GM18858 (cell line): ENCODE results near the gene COX5B.
"Not testable (repeated sequence)": the region's sequence is repeated elsewhere in the genome, so short reads cannot be mapped to it uniquely, and the experiment has no call there.

Source experiments
- ATAC-seq: cut with Tn5 transposase; IDR thresholded peaks from one replicate; pipeline ENCODE4 v1.9.1; 2021; ENCODE audit not compliant: unreplicated experiment

The COX5B gene

GRCh38 chr2:97672606-97673140 lies 26.8 kb downstream of the COX5B start:
- not testable (repeated sequence) for ATAC-seq

- no peak for ATAC-seq
Measured at GRCh38 chr2:97673182-97673914, 27.5 kb downstream of the COX5B start.

- ATAC-seq: no peak
Measured at GRCh38 chr2:97673915-97674283, 28.0 kb downstream of the COX5B start.

- no peak for ATAC-seq
Measured at GRCh38 chr2:97675430-97676113, 29.7 kb downstream of the COX5B start.

- no peak for ATAC-seq
Measured at GRCh38 chr2:97676620-97677019, 30.8 kb downstream of the COX5B start.

GRCh38 chr2:97677480-97677879 lies 31.6 kb downstream of the COX5B start:
- no peak for ATAC-seq

GRCh38 chr2:97678298-97678697 lies 32.4 kb downstream of the COX5B start:
- ATAC-seq: no peak

- ATAC-seq: not testable (repeated sequence)
Measured at GRCh38 chr2:97687235-97687634, 41.4 kb downstream of the COX5B start.

- ATAC-seq: no peak
Measured at GRCh38 chr2:97688062-97688827, 42.4 kb downstream of the COX5B start.

- ATAC-seq: no peak
Measured at GRCh38 chr2:97691166-97691565, 45.3 kb downstream of the COX5B start.

- no peak for ATAC-seq
Measured at GRCh38 chr2:97693476-97693875, 47.6 kb downstream of the COX5B start.

GRCh38 chr2:97695744-97696143 lies 49.9 kb downstream of the COX5B start:
- no peak for ATAC-seq

- no peak for ATAC-seq
Measured at GRCh38 chr2:97697252-97698235, 51.7 kb downstream of the COX5B start.
